Measurements from ENCODE around the gene ETHE1.

ETHE1 gene

DNA sequence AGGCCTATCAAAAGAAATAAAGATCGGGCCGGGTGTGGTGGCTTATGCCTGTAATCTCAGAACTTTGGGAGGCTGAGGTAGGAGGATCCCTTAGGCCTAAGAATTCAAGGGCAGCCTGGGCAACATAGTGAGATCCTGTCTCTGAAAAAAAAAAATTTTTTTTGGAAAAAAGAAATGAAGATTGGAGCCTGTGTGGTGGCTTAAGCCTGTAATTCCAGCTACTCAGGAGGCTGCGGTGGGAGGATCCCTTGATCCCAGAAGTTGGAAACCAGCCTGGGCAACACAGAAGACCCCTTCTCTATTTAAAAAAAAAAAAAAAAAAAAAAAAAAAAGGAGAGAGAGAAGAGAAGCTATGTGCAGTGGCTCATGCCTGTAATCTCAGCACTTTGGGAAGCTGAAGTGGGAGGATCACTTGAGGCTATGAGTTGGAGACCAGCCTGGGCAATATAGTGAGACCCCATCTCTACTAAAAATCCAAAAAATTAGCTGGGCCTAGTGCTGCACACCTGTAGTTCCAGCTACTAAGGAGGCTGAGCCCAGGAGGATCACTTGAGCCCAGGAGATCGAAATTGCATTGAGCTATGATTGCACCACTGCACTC is 46.9 kb downstream of the ETHE1 start:
- Histone ChIP-seq H3K27me3 (replicated peaks) (no peaks in the 10 kb centered on the region), H3K4me3 (ENCODE audit: low read depth, low read length) (no peak overlapping the region), H3K27ac (no peak overlapping the region), H3K36me3 (replicated peaks) (no peaks in the 10 kb centered on the region)
- no peak for DNase-seq
- TF ChIP-seq, protein P1, sequence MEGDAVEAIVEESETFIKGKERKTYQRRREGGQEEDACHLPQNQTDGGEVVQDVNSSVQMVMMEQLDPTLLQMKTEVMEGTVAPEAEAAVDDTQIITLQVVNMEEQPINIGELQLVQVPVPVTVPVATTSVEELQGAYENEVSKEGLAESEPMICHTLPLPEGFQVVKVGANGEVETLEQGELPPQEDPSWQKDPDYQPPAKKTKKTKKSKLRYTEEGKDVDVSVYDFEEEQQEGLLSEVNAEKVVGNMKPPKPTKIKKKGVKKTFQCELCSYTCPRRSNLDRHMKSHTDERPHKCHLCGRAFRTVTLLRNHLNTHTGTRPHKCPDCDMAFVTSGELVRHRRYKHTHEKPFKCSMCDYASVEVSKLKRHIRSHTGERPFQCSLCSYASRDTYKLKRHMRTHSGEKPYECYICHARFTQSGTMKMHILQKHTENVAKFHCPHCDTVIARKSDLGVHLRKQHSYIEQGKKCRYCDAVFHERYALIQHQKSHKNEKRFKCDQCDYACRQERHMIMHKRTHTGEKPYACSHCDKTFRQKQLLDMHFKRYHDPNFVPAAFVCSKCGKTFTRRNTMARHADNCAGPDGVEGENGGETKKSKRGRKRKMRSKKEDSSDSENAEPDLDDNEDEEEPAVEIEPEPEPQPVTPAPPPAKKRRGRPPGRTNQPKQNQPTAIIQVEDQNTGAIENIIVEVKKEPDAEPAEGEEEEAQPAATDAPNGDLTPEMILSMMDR (IDR thresholded peaks at IDR 0.05; ENCODE audit: low read depth, low read length, missing control alignments) = no peak
- in situ Hi-C loops (cut with HindIII; ENCODE audit: low pct_ligation_motif_present, low sequenced_read_pairs) = no loop called here

GRCh38 chr19:43479226-43479625 is 47.8 kb downstream of the ETHE1 start:
- in situ Hi-C loops (cut with HindIII; ENCODE audit: low pct_ligation_motif_present, low sequenced_read_pairs) = no loop called here
- TF ChIP-seq, protein P1 (IDR thresholded peaks at IDR 0.05; ENCODE audit: low read depth, low read length, missing control alignments) = no peak
- Histone ChIP-seq H3K4me3 (ENCODE audit: low read depth, low read length) (no peak overlapping the region), H3K27ac (no peak overlapping the region), H3K27me3 (replicated peaks) (no peaks in the 10 kb centered on the region), H3K36me3 (replicated peaks) (no peaks in the 10 kb centered on the region)
- DNase-seq = no peak

DNA sequence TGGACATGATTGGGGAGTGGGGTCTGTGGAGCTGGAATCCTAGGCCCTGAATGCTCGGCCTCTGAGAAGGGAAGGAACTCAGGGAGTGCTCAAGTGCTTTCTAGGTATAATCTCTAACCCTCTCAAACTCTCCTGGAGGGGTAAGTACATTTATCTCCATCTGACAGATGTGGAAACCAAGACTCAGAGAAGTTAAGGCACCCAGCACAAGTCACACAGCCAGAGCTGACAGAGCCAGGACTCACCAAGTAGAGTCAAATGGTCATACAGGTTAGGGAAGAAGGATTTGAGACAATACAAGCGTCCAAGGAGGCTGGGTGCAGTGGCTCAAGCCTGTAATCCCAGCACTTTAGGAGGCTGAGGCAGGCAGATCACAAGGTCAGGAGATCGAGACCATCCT is 48.7 kb downstream of the ETHE1 start:
- Histone ChIP-seq H3K36me3 (replicated peaks) (no peaks in the 10 kb centered on the region), H3K4me3 (ENCODE audit: low read depth, low read length) (no peak overlapping the region), H3K27ac (no peak overlapping the region), H3K27me3 (replicated peaks) (no peaks in the 10 kb centered on the region)
- in situ Hi-C loops (cut with HindIII; ENCODE audit: low pct_ligation_motif_present, low sequenced_read_pairs) = no loop called here
- DNase-seq = no peak
- TF ChIP-seq, protein P1 (IDR thresholded peaks at IDR 0.05; ENCODE audit: low read depth, low read length, missing control alignments) = no peak

- Histone ChIP-seq H3K36me3 (replicated peaks) (no peaks in the 10 kb centered on the region), H3K4me3 (ENCODE audit: low read depth, low read length) (no peak overlapping the region), H3K27me3 (replicated peaks) (no peaks in the 10 kb centered on the region), H3K27ac (no peak overlapping the region)
- in situ Hi-C loops (cut with HindIII; ENCODE audit: low pct_ligation_motif_present, low sequenced_read_pairs) = no loop called here
- DNase-seq = no peak
- TF ChIP-seq, protein P1 (IDR thresholded peaks at IDR 0.05; ENCODE audit: low read depth, low read length, missing control alignments) = no peak
These were observed 50.4 kb downstream of the ETHE1 start for GRCh38 chr19:43476606-43477005.

- peak; percentile 88 for DNase-seq
- peak overlapping the region; percentile 46 for H3K27ac ChIP-seq
- in situ Hi-C loops (cut with HindIII; ENCODE audit: low pct_ligation_motif_present, low sequenced_read_pairs) = no loop called here
- no peaks in the 10 kb centered on the region for H3K27me3 ChIP-seq (replicated peaks)
- TF ChIP-seq, protein P1 (IDR thresholded peaks at IDR 0.05; ENCODE audit: low read depth, low read length, missing control alignments) = no peak
- peak overlapping the region; percentile 46 for H3K4me3 ChIP-seq (ENCODE audit: low read depth, low read length)
- no peaks in the 10 kb centered on the region for H3K36me3 ChIP-seq (replicated peaks)
These were observed 51.9 kb downstream of the ETHE1 start for GRCh38 chr19:43474986-43475705.
